ENCODE results near the gene SHLD1. TPM values are rescaled to one million over a fixed set of nuclear protein-coding genes. Genes with fewer than 3 reads are reported as not detected.
A peak's percentile ranks its signal among the peaks of the same experiment; 100 is the strongest.

The SHLD1 gene
- polyA plus RNA-seq, 1 donor from 2014 or later: 15.3 TPM

DNA sequence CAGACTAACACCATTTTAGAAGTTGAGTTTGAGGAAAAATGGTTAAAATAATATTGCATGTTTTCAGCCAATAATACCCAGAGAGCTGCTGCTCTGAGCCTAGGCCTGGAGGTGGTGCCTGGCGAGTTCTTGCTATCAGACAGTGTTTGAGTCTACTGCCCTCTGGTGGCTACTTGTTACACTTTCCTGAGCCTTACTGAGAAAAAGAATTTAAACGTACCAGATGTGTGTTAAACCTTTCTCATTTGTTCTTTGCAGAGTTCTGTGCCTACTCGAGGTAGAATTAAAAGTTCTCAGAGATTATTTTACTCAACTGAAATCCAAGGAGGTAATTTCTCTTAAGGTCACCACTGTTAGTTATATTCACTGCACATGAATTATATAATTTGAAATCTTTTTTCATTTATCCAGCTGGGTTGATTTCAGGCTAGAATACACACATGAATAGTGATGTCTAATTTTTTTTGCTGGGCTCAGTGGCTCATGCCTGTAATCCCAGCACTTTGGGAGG, 38.2 kb downstream of the SHLD1 start:
- H3K9me3 ChIP-seq (ENCODE audit: low read length): no peaks in the 10 kb centered on the region
- H3K27me3 ChIP-seq (ENCODE audit: insufficient read depth, low read depth, low read length): no peaks in the 10 kb centered on the region
- H2AFZ ChIP-seq (ENCODE audit: low read depth, low read length): no peak overlapping the region
- no peak overlapping the region for H3K9ac ChIP-seq (ENCODE audit: low read length)
- no peak overlapping the region for H3K4me3 ChIP-seq (ENCODE audit: low read length)
- no peaks in the 10 kb centered on the region for H3K36me3 ChIP-seq (ENCODE audit: insufficient read depth, low read length)
- H3K79me2 ChIP-seq (replicated peaks; ENCODE audit: insufficient read depth, low read length): no peaks in the 10 kb centered on the region
- no peaks in the 10 kb centered on the region for H4K20me1 ChIP-seq (ENCODE audit: insufficient read depth)
- H3K4me2 ChIP-seq (ENCODE audit: low read length): no peak overlapping the region
- no peak overlapping the region for H3K27ac ChIP-seq (ENCODE audit: low read length)
- TF ChIP-seq, protein P1, sequence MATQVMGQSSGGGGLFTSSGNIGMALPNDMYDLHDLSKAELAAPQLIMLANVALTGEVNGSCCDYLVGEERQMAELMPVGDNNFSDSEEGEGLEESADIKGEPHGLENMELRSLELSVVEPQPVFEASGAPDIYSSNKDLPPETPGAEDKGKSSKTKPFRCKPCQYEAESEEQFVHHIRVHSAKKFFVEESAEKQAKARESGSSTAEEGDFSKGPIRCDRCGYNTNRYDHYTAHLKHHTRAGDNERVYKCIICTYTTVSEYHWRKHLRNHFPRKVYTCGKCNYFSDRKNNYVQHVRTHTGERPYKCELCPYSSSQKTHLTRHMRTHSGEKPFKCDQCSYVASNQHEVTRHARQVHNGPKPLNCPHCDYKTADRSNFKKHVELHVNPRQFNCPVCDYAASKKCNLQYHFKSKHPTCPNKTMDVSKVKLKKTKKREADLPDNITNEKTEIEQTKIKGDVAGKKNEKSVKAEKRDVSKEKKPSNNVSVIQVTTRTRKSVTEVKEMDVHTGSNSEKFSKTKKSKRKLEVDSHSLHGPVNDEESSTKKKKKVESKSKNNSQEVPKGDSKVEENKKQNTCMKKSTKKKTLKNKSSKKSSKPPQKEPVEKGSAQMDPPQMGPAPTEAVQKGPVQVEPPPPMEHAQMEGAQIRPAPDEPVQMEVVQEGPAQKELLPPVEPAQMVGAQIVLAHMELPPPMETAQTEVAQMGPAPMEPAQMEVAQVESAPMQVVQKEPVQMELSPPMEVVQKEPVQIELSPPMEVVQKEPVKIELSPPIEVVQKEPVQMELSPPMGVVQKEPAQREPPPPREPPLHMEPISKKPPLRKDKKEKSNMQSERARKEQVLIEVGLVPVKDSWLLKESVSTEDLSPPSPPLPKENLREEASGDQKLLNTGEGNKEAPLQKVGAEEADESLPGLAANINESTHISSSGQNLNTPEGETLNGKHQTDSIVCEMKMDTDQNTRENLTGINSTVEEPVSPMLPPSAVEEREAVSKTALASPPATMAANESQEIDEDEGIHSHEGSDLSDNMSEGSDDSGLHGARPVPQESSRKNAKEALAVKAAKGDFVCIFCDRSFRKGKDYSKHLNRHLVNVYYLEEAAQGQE (IDR thresholded peaks at IDR 0.05; ENCODE audit: borderline replicate concordance): no peak
- TF ChIP-seq SMC3 (conservative IDR thresholded peaks at IDR 0.05; ENCODE audit: poor library complexity): peak; percentile 97
- TF ChIP-seq, protein P2, sequence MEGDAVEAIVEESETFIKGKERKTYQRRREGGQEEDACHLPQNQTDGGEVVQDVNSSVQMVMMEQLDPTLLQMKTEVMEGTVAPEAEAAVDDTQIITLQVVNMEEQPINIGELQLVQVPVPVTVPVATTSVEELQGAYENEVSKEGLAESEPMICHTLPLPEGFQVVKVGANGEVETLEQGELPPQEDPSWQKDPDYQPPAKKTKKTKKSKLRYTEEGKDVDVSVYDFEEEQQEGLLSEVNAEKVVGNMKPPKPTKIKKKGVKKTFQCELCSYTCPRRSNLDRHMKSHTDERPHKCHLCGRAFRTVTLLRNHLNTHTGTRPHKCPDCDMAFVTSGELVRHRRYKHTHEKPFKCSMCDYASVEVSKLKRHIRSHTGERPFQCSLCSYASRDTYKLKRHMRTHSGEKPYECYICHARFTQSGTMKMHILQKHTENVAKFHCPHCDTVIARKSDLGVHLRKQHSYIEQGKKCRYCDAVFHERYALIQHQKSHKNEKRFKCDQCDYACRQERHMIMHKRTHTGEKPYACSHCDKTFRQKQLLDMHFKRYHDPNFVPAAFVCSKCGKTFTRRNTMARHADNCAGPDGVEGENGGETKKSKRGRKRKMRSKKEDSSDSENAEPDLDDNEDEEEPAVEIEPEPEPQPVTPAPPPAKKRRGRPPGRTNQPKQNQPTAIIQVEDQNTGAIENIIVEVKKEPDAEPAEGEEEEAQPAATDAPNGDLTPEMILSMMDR (IDR thresholded peaks at IDR 0.05; ENCODE audit: poor library complexity, severe bottlenecking): peak; percentile 94
- TF ChIP-seq RAD21 (conservative IDR thresholded peaks at IDR 0.05): peak; percentile 95
- no peaks in the 10 kb centered on the region for H3F3A ChIP-seq (ENCODE audit: insufficient read depth, low read length, poor library complexity, severe bottlenecking)
- H3K9me2 ChIP-seq (ENCODE audit: insufficient read depth, low read length): no peaks in the 10 kb centered on the region

DNA sequence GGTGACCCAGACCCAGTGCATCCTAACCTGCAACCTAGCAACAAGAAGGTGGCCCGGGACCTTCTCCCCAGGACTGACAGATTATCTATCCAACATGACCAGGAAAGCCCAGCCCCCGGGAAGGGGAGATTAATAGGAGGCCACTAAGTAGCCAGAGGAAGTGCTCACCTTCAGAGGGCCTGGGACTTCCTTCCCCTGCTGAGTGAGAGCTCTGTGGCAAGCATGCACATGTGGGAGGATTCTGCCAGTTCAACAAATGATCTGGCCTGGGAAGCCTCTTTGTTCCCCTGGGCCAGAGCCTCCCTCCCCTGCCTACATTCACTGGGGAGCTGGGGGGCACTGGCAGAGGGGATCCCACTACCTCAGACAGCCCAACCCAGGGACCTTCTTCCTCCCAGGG, 39.6 kb downstream of the SHLD1 start:
- no peaks in the 10 kb centered on the region for H3K9me3 ChIP-seq (ENCODE audit: low read length)
- no peak overlapping the region for H2AFZ ChIP-seq (ENCODE audit: low read depth, low read length)
- H3K27me3 ChIP-seq (ENCODE audit: insufficient read depth, low read depth, low read length): no peaks in the 10 kb centered on the region
- H3K4me3 ChIP-seq (ENCODE audit: low read length): no peak overlapping the region
- no peaks in the 10 kb centered on the region for H3F3A ChIP-seq (ENCODE audit: insufficient read depth, low read length, poor library complexity, severe bottlenecking)
- H3K9ac ChIP-seq (ENCODE audit: low read length): no peak overlapping the region
- H3K79me2 ChIP-seq (replicated peaks; ENCODE audit: insufficient read depth, low read length): no peaks in the 10 kb centered on the region
- no peaks in the 10 kb centered on the region for H3K9me2 ChIP-seq (ENCODE audit: insufficient read depth, low read length)
- no peaks in the 10 kb centered on the region for H4K20me1 ChIP-seq (ENCODE audit: insufficient read depth)
- TF ChIP-seq, protein P1 (IDR thresholded peaks at IDR 0.05; ENCODE audit: borderline replicate concordance): no peak
- TF ChIP-seq TAF1 (IDR thresholded peaks at IDR 0.05; ENCODE audit: low read depth): no peak
- TF ChIP-seq RAD21 (conservative IDR thresholded peaks at IDR 0.05): no peak
- TF ChIP-seq EP300 (conservative IDR thresholded peaks at IDR 0.05; ENCODE audit: poor library complexity, severe bottlenecking): no peak
- TF ChIP-seq MXI1 (conservative IDR thresholded peaks at IDR 0.05; ENCODE audit: poor library complexity, severe bottlenecking): no peak
- TF ChIP-seq POLR2AphosphoS5 (IDR thresholded peaks at IDR 0.05): no peak
- no peak for TF ChIP-seq EZH2 (IDR thresholded peaks at IDR 0.05; ENCODE audit: borderline replicate concordance, insufficient read depth, low read length, poor library complexity, severe bottlenecking)
- TF ChIP-seq, protein P2 (IDR thresholded peaks at IDR 0.05; ENCODE audit: poor library complexity, severe bottlenecking): no peak
- TF ChIP-seq SMC3 (conservative IDR thresholded peaks at IDR 0.05; ENCODE audit: poor library complexity): no peak
- no peak overlapping the region for H3K4me2 ChIP-seq (ENCODE audit: low read length)
- no peak overlapping the region for H3K27ac ChIP-seq (ENCODE audit: low read length)
- H3K36me3 ChIP-seq (ENCODE audit: insufficient read depth, low read length): no peaks in the 10 kb centered on the region
